GM19240 (cell line): ENCODE results near the gene HSPA12B.

Source experiments
- DNase-seq: peaks from one replicate; pipeline ENCODE4 v3.0.0; 2011; ENCODE audit warnings: low spot score; ENCODE audit not compliant: insufficient read length

Gene HSPA12B, protein sequence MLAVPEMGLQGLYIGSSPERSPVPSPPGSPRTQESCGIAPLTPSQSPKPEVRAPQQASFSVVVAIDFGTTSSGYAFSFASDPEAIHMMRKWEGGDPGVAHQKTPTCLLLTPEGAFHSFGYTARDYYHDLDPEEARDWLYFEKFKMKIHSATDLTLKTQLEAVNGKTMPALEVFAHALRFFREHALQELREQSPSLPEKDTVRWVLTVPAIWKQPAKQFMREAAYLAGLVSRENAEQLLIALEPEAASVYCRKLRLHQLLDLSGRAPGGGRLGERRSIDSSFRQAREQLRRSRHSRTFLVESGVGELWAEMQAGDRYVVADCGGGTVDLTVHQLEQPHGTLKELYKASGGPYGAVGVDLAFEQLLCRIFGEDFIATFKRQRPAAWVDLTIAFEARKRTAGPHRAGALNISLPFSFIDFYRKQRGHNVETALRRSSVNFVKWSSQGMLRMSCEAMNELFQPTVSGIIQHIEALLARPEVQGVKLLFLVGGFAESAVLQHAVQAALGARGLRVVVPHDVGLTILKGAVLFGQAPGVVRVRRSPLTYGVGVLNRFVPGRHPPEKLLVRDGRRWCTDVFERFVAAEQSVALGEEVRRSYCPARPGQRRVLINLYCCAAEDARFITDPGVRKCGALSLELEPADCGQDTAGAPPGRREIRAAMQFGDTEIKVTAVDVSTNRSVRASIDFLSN

DNA sequence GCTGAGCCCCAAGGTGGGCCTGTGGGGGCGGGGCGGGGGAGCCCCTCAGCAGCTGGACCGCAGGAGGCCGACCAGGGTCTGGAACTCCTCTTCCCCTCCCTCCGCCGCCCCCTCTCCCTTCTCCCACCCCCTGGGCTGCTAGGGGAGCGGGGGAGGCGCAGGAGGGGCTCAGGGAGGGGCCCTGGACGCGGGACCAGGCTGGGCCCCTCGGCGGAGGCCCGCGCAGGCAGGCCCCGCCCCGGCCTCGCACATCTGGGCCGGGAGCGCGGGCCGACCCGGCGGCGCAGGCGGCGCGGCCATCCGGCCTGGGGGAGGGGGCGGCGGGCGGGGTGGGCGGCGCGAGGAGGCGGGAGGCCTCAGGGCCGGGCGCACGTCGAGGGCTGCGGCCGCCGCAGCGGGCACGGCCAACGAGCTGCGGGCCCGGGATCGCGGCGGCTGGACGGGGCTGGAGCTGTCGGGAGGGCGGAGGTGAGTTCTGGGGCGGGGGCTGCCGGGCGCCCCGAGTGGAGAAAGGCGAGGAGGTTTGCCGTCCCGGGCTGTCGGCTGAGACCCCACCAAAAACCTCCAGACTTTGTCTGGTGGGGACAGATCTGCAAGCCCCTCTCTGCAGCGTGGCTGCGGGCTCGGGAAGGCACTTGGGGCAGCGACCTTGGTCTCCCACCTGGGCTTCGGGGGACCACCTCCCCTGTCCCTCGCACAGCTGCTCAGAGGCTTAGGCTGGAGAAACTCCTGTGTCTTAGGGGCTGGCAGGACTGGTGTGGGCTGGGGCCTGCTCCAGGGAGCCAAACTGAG lies at the start of gene HSPA12B:
Gene HSPA12B, plus strand, starts transcription at position 359 of the 792 bp plus-strand sequence. CDS start 5,990 bp downstream, outside the sequence.
- DNase-seq = no peak

DNA sequence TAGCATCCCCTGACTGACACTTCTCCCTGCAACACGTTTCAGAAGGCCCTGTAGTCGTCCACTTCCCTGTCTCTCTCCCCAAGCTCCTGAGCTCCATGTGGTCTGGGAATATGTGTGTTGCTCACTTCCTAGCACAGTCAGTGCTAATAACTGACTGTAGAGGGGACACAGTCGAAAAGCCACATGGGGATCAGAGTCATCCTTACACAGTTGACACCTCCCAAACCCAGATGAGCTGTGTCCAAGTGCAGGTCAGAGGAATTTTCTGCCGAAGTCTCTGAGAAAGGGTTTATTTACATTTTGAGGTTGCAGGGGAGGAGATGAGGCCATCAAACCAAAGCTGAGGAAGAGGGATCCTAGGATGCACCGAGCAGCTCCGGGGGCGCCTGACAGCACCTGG lies 47.1 kb upstream of the HSPA12B start:
- no peak for DNase-seq

DNA sequence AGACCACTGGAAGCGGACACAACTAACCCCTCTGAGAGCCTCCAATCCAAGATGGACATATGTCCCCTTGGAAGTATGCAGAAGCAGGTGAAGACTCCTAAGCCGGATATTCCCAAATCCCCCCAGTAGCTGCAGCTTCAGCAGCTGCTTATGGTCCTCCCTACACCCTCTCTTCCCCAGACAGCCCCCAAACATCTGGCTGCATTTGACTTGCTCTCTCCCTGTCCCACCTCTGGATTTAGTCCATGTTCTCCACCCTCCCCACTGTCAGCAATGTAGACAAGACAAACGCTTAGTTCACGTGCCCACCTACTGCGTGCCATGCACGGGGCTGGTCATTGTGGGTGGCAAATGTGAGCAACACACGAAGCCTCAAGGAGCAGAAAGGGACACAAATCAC lies 46.1 kb upstream of the HSPA12B start:
- no peak for DNase-seq

DNA sequence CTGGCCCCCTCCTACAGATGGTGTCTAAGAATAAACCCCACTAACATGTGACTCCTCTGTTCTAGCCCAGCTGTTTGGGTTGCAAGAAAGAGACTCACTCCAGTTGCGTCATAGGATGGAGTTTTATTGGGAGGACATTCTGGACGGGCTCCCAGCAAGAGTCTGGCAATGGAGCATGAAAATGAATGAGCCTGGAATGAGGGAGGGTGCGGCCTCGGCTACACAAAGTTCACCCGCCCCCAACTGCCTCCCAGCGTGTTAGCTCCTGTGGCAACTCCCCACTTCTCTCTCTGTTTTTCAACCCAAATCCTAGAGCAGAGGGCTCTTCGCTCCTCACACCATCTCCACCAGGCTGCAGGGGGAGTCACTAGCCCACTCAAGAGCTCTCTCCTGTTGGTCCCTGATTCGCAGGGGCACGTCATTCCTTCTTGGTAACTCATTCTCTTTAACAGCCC lies 45.6 kb upstream of the HSPA12B start:
- DNase-seq = no peak

DNA sequence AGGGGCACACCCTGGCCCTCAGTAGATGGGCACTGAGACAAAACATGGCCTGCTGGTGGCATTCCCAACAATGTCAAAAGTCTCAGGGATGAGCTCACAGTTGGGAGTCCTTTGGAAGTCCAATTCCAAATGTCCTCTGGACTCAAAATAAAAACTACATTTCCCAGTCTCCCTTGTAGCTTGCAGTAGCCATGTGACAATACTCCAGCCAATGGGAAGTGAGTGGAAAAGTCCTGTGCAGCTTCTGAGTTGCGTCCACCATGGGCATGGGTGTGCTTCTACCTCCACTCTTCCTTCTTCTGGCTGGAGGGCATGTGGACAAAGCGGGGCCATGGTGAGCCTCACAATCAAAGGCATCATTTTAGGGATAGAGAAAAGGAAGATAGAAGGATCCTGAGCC lies 44.8 kb upstream of the HSPA12B start:
- DNase-seq = no peak

DNA sequence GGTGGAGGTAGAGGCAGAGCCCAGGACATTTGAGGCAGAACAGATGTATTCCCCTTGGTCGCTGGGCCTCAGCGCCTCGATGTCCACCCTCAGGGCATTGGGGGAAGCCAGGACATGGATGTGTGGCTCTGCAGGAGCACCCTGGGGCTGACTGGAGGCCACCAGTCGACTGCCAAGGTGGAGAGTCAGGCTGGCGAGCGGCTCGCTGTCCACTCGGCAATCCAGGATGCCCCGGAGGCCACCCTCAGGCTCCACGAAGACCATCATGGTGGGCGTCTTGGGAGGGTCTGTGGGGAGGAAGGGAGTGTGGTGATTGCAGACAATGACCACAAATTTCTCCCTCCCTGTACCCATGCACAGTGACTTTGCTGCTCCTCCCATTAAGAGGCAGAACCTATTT lies 42.5 kb upstream of the HSPA12B start:
- no peak for DNase-seq

DNA sequence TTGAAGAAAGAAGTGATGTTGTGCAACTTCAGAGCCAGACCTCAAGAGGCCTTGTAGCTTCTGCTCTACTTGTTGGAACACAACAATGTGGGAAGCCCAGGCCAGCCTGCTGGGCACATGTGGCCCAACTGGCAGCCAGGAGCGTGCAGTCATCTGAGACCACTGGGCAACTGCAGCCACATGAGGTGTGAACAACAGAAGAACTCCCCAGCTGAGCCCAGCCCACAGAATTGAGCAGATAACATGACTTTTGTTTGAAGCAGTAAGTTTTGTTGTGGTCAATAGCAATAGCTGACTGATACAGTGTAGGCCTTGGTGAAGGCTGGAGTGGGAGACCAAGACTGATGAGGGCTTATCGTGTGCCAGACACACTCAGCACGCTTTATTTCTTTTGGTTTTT lies 42.1 kb upstream of the HSPA12B start:
- no peak for DNase-seq

DNA sequence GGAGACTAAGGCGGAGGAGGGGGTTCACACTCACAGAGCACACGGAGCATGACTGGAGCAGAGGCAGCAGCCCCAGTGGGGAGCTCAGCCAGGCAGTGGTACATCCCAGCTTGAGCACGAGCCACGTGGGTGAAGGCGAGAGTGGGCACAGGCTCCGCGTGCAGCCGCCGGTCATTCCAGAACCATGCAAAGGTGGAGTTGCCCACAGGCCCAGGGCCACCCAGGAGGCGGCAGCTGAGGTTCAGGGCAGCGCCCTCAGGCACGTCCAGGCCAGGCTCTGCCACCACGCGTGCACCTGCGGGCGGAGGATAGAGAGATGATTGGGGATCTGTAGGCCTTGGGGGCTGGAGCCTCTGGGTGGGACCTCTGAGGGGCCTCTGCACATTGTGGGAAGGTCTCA lies 41.2 kb upstream of the HSPA12B start:
- DNase-seq = no peak

DNA sequence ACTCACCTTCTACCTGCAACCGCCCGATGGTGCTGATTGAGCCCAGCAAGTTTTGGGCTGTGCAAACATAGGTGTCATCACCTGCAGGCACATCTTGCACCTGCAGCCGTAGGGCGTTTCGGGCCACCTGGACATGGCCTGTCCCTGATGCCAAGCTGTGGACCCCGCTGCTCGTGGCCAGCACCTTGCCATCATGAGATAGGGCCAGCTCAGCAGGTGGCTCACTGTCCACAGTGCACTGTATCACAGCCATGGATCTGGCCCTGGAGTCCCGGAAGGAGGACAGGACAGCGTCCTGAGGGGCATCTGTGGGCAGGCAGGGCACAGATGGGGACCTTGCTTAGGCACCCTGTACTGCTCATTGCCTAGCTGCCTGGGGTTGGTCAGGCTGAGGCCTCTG lies 40.6 kb upstream of the HSPA12B start:
- no peak for DNase-seq

DNA sequence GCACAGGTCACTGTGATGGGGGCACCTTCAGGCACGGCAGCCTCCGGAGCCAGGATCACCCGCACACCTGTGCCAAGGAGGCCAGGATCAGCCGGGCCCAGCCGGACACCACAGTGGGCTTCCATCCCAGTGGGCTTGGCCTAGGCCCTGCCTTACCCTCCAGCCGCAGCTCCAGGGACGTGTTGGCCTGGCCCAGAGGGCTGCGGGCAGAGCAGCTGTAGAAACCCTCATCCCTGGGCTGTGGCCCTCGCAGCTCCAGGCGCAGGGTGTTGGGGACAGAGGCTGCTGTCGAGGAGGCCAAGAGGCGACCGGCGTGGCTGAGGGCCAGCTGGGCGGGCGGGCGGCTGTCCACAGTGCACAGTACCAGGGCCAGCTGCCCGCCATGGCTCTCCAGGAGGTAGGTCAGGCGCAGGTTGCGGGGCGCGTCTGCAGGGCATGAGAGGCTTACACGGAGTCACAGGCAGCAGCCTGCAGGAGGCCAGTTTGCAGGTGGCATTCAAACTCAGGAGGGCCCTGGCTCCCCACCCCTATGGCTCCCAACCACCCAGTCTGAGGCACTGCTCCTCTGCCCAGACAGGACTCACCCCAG lies 39.7 kb upstream of the HSPA12B start:
- DNase-seq = no peak

DNA sequence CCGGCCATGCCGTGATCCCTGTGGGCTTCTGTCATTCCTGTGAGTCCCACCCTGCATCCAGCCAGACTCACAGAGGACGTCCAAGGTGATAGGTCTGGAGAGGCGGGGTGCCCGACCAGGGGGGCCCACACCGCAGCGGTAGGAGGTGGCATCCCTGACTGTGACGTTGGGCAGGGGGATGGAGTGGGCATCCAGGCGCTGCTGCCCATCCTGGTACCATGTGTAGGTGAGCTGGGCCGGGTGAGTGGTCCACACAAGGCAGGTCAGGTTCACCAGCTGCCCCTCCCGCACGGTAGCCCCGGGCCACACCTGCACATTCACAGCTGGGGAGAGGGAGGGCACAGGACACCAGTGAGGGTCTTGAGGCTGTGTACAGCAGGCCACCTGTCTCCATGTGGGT lies 39.1 kb upstream of the HSPA12B start:
- DNase-seq = no peak

DNA sequence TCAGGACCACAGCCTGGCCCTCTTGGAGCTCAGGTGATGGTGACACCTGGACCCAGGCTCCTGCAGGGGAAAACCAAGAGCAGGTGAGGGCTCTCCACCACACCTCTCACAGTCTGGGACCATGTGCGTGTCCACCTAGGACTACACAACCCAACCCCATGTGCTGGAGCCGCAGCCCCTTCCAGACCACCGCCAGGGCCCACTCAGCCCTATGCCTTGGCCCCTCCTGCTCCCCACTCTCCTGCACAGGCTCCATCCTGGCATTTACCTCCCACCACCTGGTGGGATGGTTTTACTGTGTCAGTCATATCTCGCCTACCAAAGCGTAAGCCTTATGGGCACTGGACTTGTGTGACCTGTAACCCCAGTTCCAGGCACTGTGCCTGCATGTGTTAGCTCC lies 37.6 kb upstream of the HSPA12B start:
- no peak for DNase-seq

DNA sequence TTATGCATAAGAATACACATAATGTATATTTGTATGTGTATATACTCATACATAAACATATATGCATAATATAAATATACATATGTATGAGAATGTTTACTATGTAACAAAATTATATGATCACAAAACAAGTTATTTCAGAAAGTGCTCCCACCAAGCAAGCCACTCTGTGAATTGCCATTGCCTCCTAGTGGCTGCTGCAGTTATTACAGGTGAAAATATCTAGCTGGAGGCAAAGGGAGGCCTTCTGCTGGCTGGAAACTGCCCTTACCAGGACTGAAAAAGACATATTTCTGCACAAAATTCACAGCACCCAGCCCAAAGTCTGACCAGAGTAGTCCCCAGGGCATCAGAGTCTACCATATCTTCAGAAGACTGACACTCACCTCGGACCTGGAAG lies 36.3 kb upstream of the HSPA12B start:
- no peak for DNase-seq

DNA sequence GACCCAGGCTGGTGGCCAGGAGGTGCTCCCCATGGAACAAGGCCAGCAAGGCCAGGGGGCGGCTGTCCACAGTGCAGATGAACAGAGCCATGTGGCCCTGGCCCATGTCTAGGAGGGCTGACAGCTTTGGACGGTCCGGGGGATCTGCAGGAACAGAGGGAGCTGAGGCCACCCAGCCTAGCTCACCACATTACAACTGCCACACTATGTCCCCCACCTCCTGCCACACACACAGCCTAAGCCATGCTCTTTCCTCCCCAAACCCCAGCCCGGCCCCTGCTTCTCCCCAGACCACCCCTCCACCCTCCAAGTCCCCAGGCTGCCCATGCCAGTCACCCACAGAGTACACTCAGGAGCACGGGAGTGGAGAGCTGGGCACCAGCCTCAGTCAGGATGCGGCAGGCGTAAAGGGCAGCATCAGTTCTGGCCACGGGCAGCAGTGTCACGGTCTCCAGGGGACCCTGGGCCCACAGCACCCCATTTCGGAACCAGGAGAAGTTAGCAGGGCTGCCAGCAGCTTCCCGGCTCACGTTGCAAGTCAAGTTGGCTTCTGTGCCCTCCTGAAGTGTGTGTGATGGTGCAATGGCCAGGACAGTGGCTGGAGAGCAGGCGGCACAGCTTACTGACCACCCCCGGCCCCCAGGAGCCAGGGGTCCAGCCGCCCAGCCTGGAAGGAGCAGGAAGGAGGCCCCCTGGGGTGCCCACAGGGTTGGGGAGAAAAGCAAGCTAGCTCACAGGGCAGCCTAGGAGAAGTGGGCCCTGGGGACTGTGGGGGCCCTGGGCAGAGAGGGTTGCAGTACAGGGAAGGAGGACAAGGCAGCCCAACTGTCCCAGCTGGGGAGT lies 35.5 kb upstream of the HSPA12B start:
- DNase-seq = no peak

DNA sequence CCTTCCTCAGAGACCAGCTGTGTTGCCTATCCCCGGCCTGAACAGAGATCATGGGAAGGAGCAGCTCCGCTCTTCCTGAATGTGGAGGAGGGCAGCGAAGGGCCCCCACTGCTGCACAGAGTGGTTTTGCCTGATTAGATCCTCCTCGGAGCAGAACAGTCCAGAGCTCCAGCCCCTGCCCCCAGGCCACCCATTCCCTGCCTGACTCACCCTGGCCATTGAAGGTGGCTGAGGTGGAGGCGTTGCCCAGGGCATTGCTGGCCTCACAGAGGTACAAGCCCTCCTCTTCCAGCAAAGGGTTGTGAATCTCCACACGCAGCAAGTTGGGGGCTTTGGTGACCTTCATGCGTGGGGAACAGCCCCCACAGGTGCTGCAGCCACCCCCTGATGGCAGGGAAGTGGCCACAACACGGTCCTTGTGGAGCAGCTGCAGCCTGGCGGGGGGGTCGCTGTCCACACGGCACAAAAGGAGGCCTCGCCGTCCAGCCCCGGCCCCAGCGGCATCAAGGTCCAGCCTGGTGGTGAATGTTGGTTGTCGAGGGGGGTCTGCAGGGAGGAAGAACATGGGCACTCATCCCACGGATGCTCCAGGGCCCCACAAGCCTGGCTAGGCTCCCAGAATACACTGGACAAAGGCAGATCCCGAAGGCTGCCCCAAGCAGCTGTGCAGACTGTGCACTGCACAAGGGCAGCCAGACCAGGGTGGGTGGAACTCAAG lies 34.7 kb upstream of the HSPA12B start:
- no peak for DNase-seq

DNA sequence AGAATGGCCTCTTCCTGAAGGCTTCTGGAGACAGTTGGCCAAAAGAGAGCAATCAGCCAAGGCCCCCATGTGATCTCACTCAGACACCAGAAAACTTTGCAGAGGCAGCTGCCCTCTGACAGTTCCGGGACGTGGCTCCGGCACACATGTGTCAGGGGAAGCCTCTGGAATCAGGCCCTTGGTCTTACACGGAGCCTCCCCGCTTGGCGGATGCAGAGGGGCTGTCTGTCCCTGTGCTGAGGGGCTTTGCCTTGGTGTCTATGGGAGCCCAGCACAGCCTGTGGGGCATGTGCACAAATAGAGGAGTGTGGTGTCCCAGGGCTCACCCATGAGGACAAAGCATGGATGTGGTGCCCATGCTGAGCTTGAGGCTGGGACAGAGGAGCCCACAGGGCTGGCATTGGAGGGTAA lies 33.9 kb upstream of the HSPA12B start:
- no peak for DNase-seq

DNA sequence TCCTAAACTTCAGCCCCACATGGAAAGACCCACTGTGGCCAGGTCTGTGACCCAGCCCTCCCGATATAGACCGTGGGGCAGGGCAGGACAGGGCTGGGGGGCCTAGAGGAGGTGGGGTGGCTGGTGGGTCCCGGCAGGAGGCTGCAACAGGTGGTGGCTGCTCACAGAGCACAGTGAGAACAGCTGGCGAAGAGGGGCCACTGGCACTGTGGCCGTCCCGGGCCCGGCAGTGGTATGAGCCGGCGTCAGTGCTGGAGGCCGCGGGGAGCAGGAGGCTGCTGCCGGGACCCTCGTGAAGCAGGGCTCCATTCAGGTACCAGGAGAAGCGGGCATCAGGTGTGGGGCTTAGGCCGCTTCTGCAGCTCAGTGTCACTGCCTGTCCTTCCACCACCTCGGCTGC lies 33.4 kb upstream of the HSPA12B start:
- DNase-seq = no peak

DNA sequence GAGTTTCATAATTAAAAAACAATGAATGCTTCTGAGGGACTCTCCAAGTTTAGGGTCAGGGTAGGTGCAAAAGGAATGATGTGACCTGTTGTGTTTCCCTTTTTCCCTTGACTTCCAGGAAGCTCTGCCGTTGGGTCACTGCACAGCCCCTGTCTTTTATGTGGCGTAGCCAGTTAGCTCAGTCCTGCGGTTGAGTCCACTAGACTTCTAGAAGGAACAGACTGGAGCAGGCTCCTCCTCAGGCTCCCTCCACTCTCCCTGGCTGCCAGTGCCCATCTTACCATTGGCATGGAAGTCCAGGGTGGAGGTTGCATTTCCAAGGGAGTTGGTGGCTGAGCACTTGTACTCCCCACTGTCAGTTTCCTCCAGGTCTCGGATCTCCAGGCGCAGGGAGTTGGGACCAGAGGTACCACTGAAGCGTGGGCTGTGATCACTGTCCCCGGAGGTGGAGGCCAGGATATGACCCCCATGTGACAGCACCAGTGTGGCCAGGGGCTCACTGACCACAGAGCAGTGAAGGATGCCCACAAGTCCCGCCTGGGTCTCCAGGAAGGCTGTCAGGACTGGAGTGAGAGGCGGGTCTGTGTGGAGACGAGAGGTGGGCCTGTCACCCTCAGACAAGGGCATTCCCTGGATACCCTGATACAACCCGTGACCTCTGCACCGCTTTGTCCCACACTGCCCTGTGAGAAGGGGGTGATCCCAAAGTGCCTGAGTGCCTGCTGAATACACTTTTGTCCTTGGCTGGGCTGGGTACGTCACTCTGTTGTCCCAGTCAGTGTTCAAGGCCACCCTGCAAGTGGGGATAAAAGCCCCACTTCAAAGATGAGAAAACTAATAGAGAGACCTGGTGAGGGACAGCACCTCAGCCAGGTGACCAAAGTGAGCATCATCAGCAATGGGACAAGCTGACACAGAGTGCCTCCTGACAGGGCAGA lies 31.2 kb upstream of the HSPA12B start:
- no peak for DNase-seq
